ENCODE measurements around the gene TMEM184A.

GRCh38 chr7:1575809-1576208 lies 19.8 kb upstream of the TMEM184A start:
- TF ChIP-seq POLR2A (IDR thresholded peaks at IDR 0.05; ENCODE audit: low read length) (no peak), GATA1 (IDR thresholded peaks at IDR 0.05; ENCODE audit: low read depth, low read length) (no peak)

Measured in erythroblast (primary cell).